DND-41 (cell line): ENCODE data around the gene MAST4.

Experiments
- EZH2 ChIP-seq: IDR thresholded peaks from 3 replicates; pipeline ENCODE4 v1.6.1; 2012; ENCODE audit warnings: borderline replicate concordance, low read depth, mild to moderate bottlenecking, moderate library complexity, low read length, inconsistent platforms; ENCODE audit not compliant: severe bottlenecking
- TF ChIP-seq, protein P1 (sequence below): IDR thresholded peaks from 2 replicates; pipeline ENCODE4 v1.5.1; 2012; ENCODE audit warnings: borderline replicate concordance, low read length, moderate library complexity, mild to moderate bottlenecking; ENCODE audit not compliant: poor library complexity, severe bottlenecking; ENCODE audit errors: extremely low read depth

DNA sequence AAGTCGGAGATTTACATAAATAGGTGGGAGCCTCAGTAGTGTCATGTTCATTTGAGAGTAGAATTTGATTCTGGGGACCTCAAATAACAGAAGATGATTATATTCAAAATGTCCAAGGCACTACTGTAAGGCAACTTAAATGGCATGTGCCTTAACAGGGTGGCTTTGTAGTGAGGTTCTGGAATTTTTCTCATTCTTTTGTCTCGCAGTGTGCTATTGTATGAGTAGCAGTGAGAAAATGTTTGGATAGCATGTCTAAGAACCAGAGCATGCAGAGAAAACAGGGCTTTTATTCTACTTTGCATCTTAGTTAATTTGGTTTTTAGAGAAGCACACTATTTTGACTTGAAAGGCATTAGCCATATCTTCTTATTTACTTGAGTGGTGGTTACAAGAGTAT is 25.0 kb downstream of the MAST4 start:
- TF ChIP-seq, protein P1, sequence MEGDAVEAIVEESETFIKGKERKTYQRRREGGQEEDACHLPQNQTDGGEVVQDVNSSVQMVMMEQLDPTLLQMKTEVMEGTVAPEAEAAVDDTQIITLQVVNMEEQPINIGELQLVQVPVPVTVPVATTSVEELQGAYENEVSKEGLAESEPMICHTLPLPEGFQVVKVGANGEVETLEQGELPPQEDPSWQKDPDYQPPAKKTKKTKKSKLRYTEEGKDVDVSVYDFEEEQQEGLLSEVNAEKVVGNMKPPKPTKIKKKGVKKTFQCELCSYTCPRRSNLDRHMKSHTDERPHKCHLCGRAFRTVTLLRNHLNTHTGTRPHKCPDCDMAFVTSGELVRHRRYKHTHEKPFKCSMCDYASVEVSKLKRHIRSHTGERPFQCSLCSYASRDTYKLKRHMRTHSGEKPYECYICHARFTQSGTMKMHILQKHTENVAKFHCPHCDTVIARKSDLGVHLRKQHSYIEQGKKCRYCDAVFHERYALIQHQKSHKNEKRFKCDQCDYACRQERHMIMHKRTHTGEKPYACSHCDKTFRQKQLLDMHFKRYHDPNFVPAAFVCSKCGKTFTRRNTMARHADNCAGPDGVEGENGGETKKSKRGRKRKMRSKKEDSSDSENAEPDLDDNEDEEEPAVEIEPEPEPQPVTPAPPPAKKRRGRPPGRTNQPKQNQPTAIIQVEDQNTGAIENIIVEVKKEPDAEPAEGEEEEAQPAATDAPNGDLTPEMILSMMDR = no peak
- no peak for TF ChIP-seq EZH2
